Ovary (tissue), 3 donors: Measurements from ENCODE around the gene SPATA21.

Experiments used
- EP300 ChIP-seq: sonication (generic); formaldehyde crosslinking; IDR thresholded peaks from one replicate; pipeline ENCODE4 v1.6.1; 2017; ENCODE audit warnings: antibody characterized with exemption
- POLR2A ChIP-seq: fragments of 450-650 bp; IDR thresholded peaks from one replicate; pipeline ENCODE4 v1.6.1; 2017; ENCODE audit warnings: antibody characterized with exemption, mild to moderate bottlenecking, moderate library complexity
- TF ChIP-seq, protein P1 (sequence below), 3 donors: fragments of 450-650 bp in 2 of 3; fragments of 200-600 bp in 1 of 3; IDR thresholded peaks; one replicate each; pipeline versions ENCODE4 v1.5.1 to v1.8.0; 2016 to 2022; ENCODE audit warnings: antibody characterized with exemption in 3 of 3, mild to moderate bottlenecking in 1 of 3
- donor health status: DM: no; HTN: no; CAD: no.

DNA sequence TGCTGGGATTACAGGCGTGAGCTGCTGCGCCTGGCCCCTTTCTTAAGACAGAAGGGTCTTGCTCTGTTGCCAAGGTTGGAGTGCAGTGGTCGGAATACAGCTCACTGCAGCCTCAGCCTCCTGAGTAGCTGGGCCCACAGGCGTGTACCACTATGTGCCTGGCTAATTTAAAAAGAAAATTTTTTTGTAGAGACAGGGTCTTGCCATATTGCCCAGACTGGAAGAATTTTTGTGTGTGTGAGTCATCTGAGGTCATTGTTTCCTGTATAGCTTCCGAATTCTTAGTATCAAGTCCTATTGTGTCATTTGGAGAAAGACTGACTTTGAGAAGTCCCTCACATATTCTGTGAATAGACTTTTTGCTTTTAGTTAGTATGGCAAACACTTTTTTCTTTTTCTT lies 65.5 kb downstream of the SPATA21 start:
- TF ChIP-seq POLR2A (no peak), EP300 (no peak)
- TF ChIP-seq, protein P1, sequence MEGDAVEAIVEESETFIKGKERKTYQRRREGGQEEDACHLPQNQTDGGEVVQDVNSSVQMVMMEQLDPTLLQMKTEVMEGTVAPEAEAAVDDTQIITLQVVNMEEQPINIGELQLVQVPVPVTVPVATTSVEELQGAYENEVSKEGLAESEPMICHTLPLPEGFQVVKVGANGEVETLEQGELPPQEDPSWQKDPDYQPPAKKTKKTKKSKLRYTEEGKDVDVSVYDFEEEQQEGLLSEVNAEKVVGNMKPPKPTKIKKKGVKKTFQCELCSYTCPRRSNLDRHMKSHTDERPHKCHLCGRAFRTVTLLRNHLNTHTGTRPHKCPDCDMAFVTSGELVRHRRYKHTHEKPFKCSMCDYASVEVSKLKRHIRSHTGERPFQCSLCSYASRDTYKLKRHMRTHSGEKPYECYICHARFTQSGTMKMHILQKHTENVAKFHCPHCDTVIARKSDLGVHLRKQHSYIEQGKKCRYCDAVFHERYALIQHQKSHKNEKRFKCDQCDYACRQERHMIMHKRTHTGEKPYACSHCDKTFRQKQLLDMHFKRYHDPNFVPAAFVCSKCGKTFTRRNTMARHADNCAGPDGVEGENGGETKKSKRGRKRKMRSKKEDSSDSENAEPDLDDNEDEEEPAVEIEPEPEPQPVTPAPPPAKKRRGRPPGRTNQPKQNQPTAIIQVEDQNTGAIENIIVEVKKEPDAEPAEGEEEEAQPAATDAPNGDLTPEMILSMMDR (IDR thresholded peaks at IDR 0.05) = no peak
